K562 (cell line): ENCODE data around the gene NFIC. TPM values are rescaled to one million over a fixed set of nuclear protein-coding genes. Genes with fewer than 3 reads are reported as not detected.
A peak's percentile ranks its signal among the peaks of the same experiment; 100 is the strongest.

Source experiments
- BMI1 ChIP-seq: fragments of 150-350 bp; IDR thresholded peaks from 2 replicates; pipeline ENCODE4 v1.6.1; 2014; ENCODE audit warnings: low read length
- ELF4 ChIP-seq: fragments of 450-650 bp; formaldehyde crosslinking; IDR thresholded peaks from 2 replicates; pipeline ENCODE4 v1.4.0; 2022; ENCODE audit warnings: missing genetic modification characterization
- HNRNPUL1 ChIP-seq: fragments of 200-400 bp; formaldehyde crosslinking; IDR thresholded peaks from 2 replicates; pipeline ENCODE4 v1.6.1; 2017; ENCODE audit warnings: low read length
- KAT7 ChIP-seq: sonication (generic); formaldehyde crosslinking; IDR thresholded peaks from 2 replicates; pipeline ENCODE4 v1.8.0; 2022; ENCODE audit warnings: missing genetic modification reagents, mild to moderate bottlenecking, borderline replicate concordance
- KHSRP ChIP-seq: fragments of 450-650 bp; IDR thresholded peaks from 2 replicates; pipeline ENCODE4 v1.6.1; 2017
- MCM2 ChIP-seq: fragments of 450-650 bp; IDR thresholded peaks from 2 replicates; pipeline ENCODE4 v1.6.1; 2017; ENCODE audit warnings: low read depth, mild to moderate bottlenecking
- POLR2A ChIP-seq: fragments of 450-650 bp; conservative IDR thresholded peaks from 2 replicates; pipeline ENCODE4 v1.6.1; 2016
- POLR2B ChIP-seq: fragments of 450-650 bp; IDR thresholded peaks from 2 replicates; pipeline ENCODE4 v1.6.1; 2018; ENCODE audit warnings: low read depth; ENCODE audit not compliant: partially characterized antibody
- PYGO2 ChIP-seq: fragments of 450-650 bp; IDR thresholded peaks from 2 replicates; pipeline ENCODE4 v1.6.1; 2016; ENCODE audit warnings: mild to moderate bottlenecking, missing genetic modification characterization, moderate library complexity, missing compliant biosample characterization
- RBFOX2 ChIP-seq: fragments of 200-400 bp; formaldehyde crosslinking; IDR thresholded peaks from 2 replicates; pipeline ENCODE4 v1.6.1; 2017; ENCODE audit warnings: low read depth, mild to moderate bottlenecking, low read length, moderate library complexity
- SRSF7 ChIP-seq: fragments of 200-400 bp; formaldehyde crosslinking; optimal IDR thresholded peaks from 2 replicates; pipeline ENCODE3; 2017; ENCODE audit warnings: mild to moderate bottlenecking, low read depth, low read length
- TCF3 ChIP-seq: sonication (generic); formaldehyde crosslinking; IDR thresholded peaks from 2 replicates; pipeline ENCODE4 v1.4.0; 2020; ENCODE audit warnings: mild to moderate bottlenecking, missing genetic modification reagents
- ZNF12 ChIP-seq: sonication (generic); formaldehyde crosslinking; IDR thresholded peaks from 2 replicates; pipeline ENCODE4 v1.4.0; 2020; ENCODE audit warnings: mild to moderate bottlenecking, missing genetic modification reagents
- ZNF384 ChIP-seq: IDR thresholded peaks from 2 replicates; pipeline ENCODE4 v1.6.1; 2012; ENCODE audit warnings: low read depth, low read length, improper control_type of control experiment
- ZNF445 ChIP-seq: fragments of 250-450 bp; sonication (Bioruptor Pico); IDR thresholded peaks from 2 replicates; pipeline ENCODE4 v1.4.0; 2020; ENCODE audit warnings: low read depth, mild to moderate bottlenecking, moderate library complexity
- ZNF75A ChIP-seq: fragments of 450-650 bp; formaldehyde crosslinking; IDR thresholded peaks from 2 replicates; pipeline ENCODE4 v1.4.0; 2020; ENCODE audit warnings: mild to moderate bottlenecking
- polyA plus RNA-seq, 8 experiments: library from polyadenylated mRNA; depleted of rRNA in 4 of 8; stranded (reverse) in 5 of 8; unstranded in 3 of 8; fragments of >200 nt; fragmentation: Nextera tagmentation in 2 of 8; fragmentation: Illumina TruSeq in 1 of 8; extraction: Ambion mirVana in 2 of 8; extraction: Trizol in 1 of 8; gene quantifications; 2 replicates each; pipeline versions ENCODE4 v1.2.1 to v1.2.3, GENCODE V29; 2011 to 2014; ENCODE audit warnings: inconsistent platforms in 1 of 8, missing spikeins in 1 of 8
- total RNA-seq, 7 experiments: library from RNA; depleted of rRNA in 6 of 7; stranded (reverse); fragments of >200 nt in 6 of 7; fragmentation: Illumina TruSeq in 2 of 7; extraction: Trizol in 2 of 7; gene quantifications; 2 replicates each; pipeline versions ENCODE4 v1.2.1 to v1.2.3, GENCODE V29; 2011 to 2021; ENCODE audit warnings: low replicate concordance in 1 of 7
- TF ChIP-seq, protein P1 (sequence below): fragments of 250-450 bp; sonication (Bioruptor Pico); IDR thresholded peaks from 2 replicates; pipeline ENCODE4 v1.4.0; 2020; ENCODE audit warnings: mild to moderate bottlenecking, moderate library complexity
- TF ChIP-seq, protein P2 (sequence below): fragments of 200-400 bp; formaldehyde crosslinking; IDR thresholded peaks from 2 replicates; pipeline ENCODE4 v1.6.1; 2017; ENCODE audit warnings: mild to moderate bottlenecking, low read depth, low read length, moderate library complexity
- TF ChIP-seq, protein P3 (sequence below): fragments of 250-450 bp; sonication (Bioruptor Pico); IDR thresholded peaks from 2 replicates; pipeline ENCODE4 v1.4.0; 2020

The NFIC gene
- total and polyA plus RNA-seq, 9 of the 15 experiments (the other 6 are each of a cell fraction or from before 2014, with no cell fraction given): 0.71 to 62.1 (median 6.9) TPM

DNA sequence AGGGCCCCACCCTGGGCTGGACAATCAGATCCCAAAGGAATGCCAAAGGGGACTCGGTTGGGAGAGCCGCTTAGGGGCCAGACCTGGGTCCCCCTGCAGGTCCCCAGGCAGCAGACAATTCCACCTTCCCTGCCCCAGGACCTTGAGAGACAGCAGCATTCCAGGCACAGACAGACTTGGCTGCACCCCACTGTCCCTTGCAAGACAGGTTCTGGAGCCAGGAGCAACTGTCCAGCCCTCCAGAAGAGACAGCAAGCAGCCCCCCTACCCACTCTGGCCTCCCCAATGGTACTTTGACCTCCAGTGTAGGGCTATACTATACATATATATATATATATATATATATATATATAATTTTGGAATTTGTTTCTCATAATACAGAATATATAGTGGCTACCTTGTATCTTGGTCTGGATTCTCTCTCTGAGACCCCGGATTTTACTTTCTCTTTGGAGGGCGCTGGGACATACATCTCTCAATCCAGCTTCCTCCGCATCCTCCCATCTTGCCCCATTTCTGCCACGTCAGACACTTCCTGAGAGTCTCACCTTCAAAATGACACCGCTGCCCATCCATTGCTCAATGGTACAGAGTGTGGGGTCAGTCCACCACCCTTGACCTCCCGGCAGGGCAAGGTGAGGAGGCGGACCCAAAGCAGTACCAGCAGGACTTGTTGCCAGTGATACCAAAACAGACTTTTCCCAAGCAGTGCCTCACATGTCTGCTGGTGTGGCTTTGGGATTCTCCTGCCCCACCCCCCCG, 101.2 kb downstream of the NFIC start (continued):
- TF ChIP-seq, protein P1, sequence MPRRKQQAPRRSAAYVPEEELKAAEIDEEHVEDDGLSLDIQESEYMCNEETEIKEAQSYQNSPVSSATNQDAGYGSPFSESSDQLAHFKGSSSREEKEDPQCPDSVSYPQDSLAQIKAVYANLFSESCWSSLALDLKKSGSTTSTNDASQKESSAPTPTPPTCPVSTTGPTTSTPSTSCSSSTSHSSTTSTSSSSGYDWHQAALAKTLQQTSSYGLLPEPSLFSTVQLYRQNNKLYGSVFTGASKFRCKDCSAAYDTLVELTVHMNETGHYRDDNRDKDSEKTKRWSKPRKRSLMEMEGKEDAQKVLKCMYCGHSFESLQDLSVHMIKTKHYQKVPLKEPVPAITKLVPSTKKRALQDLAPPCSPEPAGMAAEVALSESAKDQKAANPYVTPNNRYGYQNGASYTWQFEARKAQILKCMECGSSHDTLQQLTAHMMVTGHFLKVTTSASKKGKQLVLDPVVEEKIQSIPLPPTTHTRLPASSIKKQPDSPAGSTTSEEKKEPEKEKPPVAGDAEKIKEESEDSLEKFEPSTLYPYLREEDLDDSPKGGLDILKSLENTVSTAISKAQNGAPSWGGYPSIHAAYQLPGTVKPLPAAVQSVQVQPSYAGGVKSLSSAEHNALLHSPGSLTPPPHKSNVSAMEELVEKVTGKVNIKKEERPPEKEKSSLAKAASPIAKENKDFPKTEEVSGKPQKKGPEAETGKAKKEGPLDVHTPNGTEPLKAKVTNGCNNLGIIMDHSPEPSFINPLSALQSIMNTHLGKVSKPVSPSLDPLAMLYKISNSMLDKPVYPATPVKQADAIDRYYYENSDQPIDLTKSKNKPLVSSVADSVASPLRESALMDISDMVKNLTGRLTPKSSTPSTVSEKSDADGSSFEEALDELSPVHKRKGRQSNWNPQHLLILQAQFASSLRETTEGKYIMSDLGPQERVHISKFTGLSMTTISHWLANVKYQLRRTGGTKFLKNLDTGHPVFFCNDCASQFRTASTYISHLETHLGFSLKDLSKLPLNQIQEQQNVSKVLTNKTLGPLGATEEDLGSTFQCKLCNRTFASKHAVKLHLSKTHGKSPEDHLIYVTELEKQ (CRISPR knock-in tag): no peak
- no peak for TF ChIP-seq KAT7 (CRISPR knock-in tag)
- TF ChIP-seq PYGO2 (tag): no peak
- no peak for TF ChIP-seq HNRNPUL1
- peak; percentile 18 for TF ChIP-seq POLR2B
- no peak for TF ChIP-seq BMI1
- TF ChIP-seq SRSF7: no peak
- no peak for TF ChIP-seq TCF3
- no peak for TF ChIP-seq ZNF445 (CRISPR knock-in tag)
- TF ChIP-seq KHSRP: no peak
- TF ChIP-seq ZNF12: no peak
- no peak for TF ChIP-seq ZNF384
- 0 out of 2 replicates have a peak, but pooled peaks have one; percentile 46 for TF ChIP-seq POLR2A
- no peak for TF ChIP-seq ZNF75A
- no peak for TF ChIP-seq RBFOX2
- TF ChIP-seq, protein P2, sequence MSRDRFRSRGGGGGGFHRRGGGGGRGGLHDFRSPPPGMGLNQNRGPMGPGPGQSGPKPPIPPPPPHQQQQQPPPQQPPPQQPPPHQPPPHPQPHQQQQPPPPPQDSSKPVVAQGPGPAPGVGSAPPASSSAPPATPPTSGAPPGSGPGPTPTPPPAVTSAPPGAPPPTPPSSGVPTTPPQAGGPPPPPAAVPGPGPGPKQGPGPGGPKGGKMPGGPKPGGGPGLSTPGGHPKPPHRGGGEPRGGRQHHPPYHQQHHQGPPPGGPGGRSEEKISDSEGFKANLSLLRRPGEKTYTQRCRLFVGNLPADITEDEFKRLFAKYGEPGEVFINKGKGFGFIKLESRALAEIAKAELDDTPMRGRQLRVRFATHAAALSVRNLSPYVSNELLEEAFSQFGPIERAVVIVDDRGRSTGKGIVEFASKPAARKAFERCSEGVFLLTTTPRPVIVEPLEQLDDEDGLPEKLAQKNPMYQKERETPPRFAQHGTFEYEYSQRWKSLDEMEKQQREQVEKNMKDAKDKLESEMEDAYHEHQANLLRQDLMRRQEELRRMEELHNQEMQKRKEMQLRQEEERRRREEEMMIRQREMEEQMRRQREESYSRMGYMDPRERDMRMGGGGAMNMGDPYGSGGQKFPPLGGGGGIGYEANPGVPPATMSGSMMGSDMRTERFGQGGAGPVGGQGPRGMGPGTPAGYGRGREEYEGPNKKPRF: no peak
- TF ChIP-seq, protein P3, sequence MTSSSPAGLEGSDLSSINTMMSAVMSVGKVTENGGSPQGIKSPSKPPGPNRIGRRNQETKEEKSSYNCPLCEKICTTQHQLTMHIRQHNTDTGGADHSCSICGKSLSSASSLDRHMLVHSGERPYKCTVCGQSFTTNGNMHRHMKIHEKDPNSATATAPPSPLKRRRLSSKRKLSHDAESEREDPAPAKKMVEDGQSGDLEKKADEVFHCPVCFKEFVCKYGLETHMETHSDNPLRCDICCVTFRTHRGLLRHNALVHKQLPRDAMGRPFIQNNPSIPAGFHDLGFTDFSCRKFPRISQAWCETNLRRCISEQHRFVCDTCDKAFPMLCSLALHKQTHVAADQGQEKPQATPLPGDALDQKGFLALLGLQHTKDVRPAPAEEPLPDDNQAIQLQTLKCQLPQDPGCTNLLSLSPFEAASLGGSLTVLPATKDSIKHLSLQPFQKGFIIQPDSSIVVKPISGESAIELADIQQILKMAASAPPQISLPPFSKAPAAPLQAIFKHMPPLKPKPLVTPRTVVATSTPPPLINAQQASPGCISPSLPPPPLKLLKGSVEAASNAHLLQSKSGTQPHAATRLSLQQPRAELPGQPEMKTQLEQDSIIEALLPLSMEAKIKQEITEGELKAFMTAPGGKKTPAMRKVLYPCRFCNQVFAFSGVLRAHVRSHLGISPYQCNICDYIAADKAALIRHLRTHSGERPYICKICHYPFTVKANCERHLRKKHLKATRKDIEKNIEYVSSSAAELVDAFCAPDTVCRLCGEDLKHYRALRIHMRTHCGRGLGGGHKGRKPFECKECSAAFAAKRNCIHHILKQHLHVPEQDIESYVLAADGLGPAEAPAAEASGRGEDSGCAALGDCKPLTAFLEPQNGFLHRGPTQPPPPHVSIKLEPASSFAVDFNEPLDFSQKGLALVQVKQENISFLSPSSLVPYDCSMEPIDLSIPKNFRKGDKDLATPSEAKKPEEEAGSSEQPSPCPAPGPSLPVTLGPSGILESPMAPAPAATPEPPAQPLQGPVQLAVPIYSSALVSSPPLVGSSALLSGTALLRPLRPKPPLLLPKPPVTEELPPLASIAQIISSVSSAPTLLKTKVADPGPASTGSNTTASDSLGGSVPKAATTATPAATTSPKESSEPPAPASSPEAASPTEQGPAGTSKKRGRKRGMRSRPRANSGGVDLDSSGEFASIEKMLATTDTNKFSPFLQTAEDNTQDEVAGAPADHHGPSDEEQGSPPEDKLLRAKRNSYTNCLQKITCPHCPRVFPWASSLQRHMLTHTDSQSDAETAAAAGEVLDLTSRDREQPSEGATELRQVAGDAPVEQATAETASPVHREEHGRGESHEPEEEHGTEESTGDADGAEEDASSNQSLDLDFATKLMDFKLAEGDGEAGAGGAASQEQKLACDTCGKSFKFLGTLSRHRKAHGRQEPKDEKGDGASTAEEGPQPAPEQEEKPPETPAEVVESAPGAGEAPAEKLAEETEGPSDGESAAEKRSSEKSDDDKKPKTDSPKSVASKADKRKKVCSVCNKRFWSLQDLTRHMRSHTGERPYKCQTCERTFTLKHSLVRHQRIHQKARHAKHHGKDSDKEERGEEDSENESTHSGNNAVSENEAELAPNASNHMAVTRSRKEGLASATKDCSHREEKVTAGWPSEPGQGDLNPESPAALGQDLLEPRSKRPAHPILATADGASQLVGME (CRISPR knock-in tag): no peak
- no peak for TF ChIP-seq ELF4
- no peak for TF ChIP-seq MCM2
